ENCODE data around the gene ITPR1. TPM values are rescaled to one million over a fixed set of nuclear protein-coding genes. Genes with fewer than 3 reads are reported as not detected.

The ITPR1 gene
- polyA plus RNA-seq, 1 donor from 2014 or later: 2.1 TPM

DNA sequence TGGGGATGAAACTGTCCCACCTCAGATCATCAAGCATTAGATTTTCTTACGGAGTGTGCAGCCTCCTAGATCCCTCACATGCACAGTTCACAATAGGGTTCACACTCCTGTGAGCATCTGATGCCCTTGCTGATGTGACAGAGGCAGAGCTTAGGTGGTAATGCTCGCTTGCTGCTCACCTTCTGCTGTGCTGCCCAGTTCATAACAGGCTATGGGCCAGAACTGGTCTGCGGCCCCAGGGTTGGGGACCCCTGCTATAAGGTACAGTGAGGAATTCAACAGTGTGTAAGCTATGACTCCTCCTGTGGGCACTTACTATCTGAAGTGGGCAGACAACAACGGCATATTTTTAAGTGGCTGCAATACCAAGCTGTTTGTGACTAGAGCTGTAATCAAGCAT lies 298.2 kb downstream of the ITPR1 start:
- H3K36me3 ChIP-seq (ENCODE audit: insufficient read depth, low read length): no peaks in the 10 kb centered on the region
- no peaks in the 10 kb centered on the region for H4K20me1 ChIP-seq (ENCODE audit: insufficient read depth)
- TF ChIP-seq, protein P1, sequence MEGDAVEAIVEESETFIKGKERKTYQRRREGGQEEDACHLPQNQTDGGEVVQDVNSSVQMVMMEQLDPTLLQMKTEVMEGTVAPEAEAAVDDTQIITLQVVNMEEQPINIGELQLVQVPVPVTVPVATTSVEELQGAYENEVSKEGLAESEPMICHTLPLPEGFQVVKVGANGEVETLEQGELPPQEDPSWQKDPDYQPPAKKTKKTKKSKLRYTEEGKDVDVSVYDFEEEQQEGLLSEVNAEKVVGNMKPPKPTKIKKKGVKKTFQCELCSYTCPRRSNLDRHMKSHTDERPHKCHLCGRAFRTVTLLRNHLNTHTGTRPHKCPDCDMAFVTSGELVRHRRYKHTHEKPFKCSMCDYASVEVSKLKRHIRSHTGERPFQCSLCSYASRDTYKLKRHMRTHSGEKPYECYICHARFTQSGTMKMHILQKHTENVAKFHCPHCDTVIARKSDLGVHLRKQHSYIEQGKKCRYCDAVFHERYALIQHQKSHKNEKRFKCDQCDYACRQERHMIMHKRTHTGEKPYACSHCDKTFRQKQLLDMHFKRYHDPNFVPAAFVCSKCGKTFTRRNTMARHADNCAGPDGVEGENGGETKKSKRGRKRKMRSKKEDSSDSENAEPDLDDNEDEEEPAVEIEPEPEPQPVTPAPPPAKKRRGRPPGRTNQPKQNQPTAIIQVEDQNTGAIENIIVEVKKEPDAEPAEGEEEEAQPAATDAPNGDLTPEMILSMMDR (IDR thresholded peaks at IDR 0.05; ENCODE audit: poor library complexity, severe bottlenecking): no peak
- TF ChIP-seq POLR2AphosphoS5 (IDR thresholded peaks at IDR 0.05): no peak
- no peak for TF ChIP-seq EZH2 (IDR thresholded peaks at IDR 0.05; ENCODE audit: borderline replicate concordance, insufficient read depth, low read length, poor library complexity, severe bottlenecking)
- no peak for TF ChIP-seq RAD21 (conservative IDR thresholded peaks at IDR 0.05)
- TF ChIP-seq, protein P2, sequence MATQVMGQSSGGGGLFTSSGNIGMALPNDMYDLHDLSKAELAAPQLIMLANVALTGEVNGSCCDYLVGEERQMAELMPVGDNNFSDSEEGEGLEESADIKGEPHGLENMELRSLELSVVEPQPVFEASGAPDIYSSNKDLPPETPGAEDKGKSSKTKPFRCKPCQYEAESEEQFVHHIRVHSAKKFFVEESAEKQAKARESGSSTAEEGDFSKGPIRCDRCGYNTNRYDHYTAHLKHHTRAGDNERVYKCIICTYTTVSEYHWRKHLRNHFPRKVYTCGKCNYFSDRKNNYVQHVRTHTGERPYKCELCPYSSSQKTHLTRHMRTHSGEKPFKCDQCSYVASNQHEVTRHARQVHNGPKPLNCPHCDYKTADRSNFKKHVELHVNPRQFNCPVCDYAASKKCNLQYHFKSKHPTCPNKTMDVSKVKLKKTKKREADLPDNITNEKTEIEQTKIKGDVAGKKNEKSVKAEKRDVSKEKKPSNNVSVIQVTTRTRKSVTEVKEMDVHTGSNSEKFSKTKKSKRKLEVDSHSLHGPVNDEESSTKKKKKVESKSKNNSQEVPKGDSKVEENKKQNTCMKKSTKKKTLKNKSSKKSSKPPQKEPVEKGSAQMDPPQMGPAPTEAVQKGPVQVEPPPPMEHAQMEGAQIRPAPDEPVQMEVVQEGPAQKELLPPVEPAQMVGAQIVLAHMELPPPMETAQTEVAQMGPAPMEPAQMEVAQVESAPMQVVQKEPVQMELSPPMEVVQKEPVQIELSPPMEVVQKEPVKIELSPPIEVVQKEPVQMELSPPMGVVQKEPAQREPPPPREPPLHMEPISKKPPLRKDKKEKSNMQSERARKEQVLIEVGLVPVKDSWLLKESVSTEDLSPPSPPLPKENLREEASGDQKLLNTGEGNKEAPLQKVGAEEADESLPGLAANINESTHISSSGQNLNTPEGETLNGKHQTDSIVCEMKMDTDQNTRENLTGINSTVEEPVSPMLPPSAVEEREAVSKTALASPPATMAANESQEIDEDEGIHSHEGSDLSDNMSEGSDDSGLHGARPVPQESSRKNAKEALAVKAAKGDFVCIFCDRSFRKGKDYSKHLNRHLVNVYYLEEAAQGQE (IDR thresholded peaks at IDR 0.05; ENCODE audit: borderline replicate concordance): no peak
- TF ChIP-seq MXI1 (conservative IDR thresholded peaks at IDR 0.05; ENCODE audit: poor library complexity, severe bottlenecking): no peak
- no peak for TF ChIP-seq TAF1 (IDR thresholded peaks at IDR 0.05; ENCODE audit: low read depth)
- no peak for TF ChIP-seq EP300 (conservative IDR thresholded peaks at IDR 0.05; ENCODE audit: poor library complexity, severe bottlenecking)
- H3F3A ChIP-seq (ENCODE audit: insufficient read depth, low read length, poor library complexity, severe bottlenecking): no peaks in the 10 kb centered on the region
- no peaks in the 10 kb centered on the region for H3K9me2 ChIP-seq (ENCODE audit: insufficient read depth, low read length)
- no peaks in the 10 kb centered on the region for H3K27me3 ChIP-seq (ENCODE audit: insufficient read depth, low read depth, low read length)
- H3K9me3 ChIP-seq (ENCODE audit: low read length): no peaks in the 10 kb centered on the region
- H3K27ac ChIP-seq (ENCODE audit: low read length): no peak overlapping the region
- H3K79me2 ChIP-seq (replicated peaks; ENCODE audit: insufficient read depth, low read length): no peaks in the 10 kb centered on the region
- no peak overlapping the region for H3K9ac ChIP-seq (ENCODE audit: low read length)
- no peak overlapping the region for H3K4me2 ChIP-seq (ENCODE audit: low read length)
- no peak overlapping the region for H3K4me3 ChIP-seq (ENCODE audit: low read length)
- no peak overlapping the region for H2AFZ ChIP-seq (ENCODE audit: low read depth, low read length)

DNA sequence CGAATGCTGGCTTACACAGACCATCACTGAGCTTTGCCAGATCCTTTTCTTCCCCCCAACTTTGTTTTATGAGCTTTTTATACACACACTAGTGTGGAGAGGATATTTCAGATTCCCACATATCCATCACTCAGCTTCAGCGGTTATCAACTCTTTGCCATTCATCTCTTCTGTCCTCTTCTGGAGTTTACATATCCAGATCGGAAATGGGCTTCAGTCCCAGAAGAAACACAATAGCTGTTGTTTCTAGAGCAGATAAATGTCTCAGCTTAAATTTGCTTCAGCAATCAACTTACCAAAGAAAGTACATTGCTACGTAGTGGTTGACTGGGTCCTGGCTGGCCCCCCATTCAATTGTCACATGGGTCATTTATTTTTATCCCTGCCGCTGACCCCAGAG lies 300.2 kb downstream of the ITPR1 start:
- Histone ChIP-seq H3K4me3 (ENCODE audit: low read length) (no peak overlapping the region), H4K20me1 (ENCODE audit: insufficient read depth) (no peaks in the 10 kb centered on the region), H3K27me3 (ENCODE audit: insufficient read depth, low read depth, low read length) (no peaks in the 10 kb centered on the region), H3K9ac (ENCODE audit: low read length) (no peak overlapping the region), H2AFZ (ENCODE audit: low read depth, low read length) (no peak overlapping the region), H3K9me3 (ENCODE audit: low read length) (no peaks in the 10 kb centered on the region), H3F3A (ENCODE audit: insufficient read depth, low read length, poor library complexity, severe bottlenecking) (no peaks in the 10 kb centered on the region), H3K9me2 (ENCODE audit: insufficient read depth, low read length) (no peaks in the 10 kb centered on the region), H3K4me2 (ENCODE audit: low read length) (no peak overlapping the region), H3K27ac (ENCODE audit: low read length) (no peak overlapping the region), H3K36me3 (ENCODE audit: insufficient read depth, low read length) (no peaks in the 10 kb centered on the region), H3K79me2 (replicated peaks; ENCODE audit: insufficient read depth, low read length) (no peaks in the 10 kb centered on the region)
- no peak for TF ChIP-seq EZH2 (IDR thresholded peaks at IDR 0.05; ENCODE audit: borderline replicate concordance, insufficient read depth, low read length, poor library complexity, severe bottlenecking)
- TF ChIP-seq, protein P2 (IDR thresholded peaks at IDR 0.05; ENCODE audit: borderline replicate concordance): no peak
- no peak for TF ChIP-seq RAD21 (conservative IDR thresholded peaks at IDR 0.05)

All from neural cell (in vitro differentiated cells).